Common myeloid progenitor, CD34-positive (primary cell): ENCODE results near the gene RNASEH1.

Experiments used
- CTCF ChIA-PET: fragments of 350-600 bp; sonication (Branson Sonifier 250); formaldehyde crosslinking; loops from one replicate; lab custom pipeline; 2021; ENCODE audit warnings: antibody characterized with exemption; lab: Charles Lee
- POLR2A ChIA-PET: fragments of 350-600 bp; sonication (Branson Sonifier 250); formaldehyde crosslinking; loops from one replicate; lab custom pipeline; 2021; ENCODE audit warnings: antibody characterized with exemption; lab: Charles Lee
- DNase-seq, 3 donors: peaks; one replicate each; pipeline versions ENCODE4 v3.0.0 to v3.0.0-alpha.2; 2013
- H3K27ac ChIP-seq, 2 experiments: 1 replicate in 1 of 2; 2 replicates in 1 of 2; pipeline ENCODE4 v1.7.0; 2013; ENCODE audit warnings: inconsistent platforms in 2 of 2, low read length in 2 of 2, mild to moderate bottlenecking in 2 of 2, low read depth in 1 of 2, moderate library complexity in 1 of 2; ENCODE audit not compliant: severe bottlenecking in 2 of 2, insufficient read depth in 1 of 2, poor library complexity in 1 of 2
- H3K27me3 ChIP-seq, 5 experiments: replicated peaks in 2 of 5; 1 replicate in 3 of 5; 2 replicates in 2 of 5; pipeline versions ENCODE4 v1.6.1 to v1.7.0; 2013; ENCODE audit warnings: low read length in 4 of 5, mild to moderate bottlenecking in 2 of 5, moderate library complexity in 2 of 5, inconsistent platforms in 1 of 5; ENCODE audit not compliant: insufficient read depth in 5 of 5, control insufficient read depth in 4 of 5
- H3K36me3 ChIP-seq, 4 experiments: 1 replicate in 2 of 4; 2 replicates in 2 of 4; pipeline versions ENCODE4 v1.6.1 to v1.7.0; 2013; ENCODE audit warnings: low read length in 3 of 4, control low read depth in 1 of 4, mild to moderate bottlenecking in 1 of 4; ENCODE audit not compliant: control insufficient read depth in 4 of 4, insufficient read depth in 4 of 4
- H3K4me1 ChIP-seq, 4 experiments: 1 replicate in 3 of 4; 2 replicates in 1 of 4; pipeline versions ENCODE4 v1.6.1 to v1.7.1; 2013; ENCODE audit warnings: low read length in 3 of 4, mild to moderate bottlenecking in 3 of 4, control low read depth in 1 of 4, inconsistent platforms in 1 of 4, moderate library complexity in 1 of 4; ENCODE audit not compliant: control insufficient read depth in 4 of 4, insufficient read depth in 4 of 4; ENCODE audit errors: control extremely low read depth in 1 of 4
- H3K4me3 ChIP-seq, 7 experiments: 1 replicate in 4 of 7; 2 replicates in 3 of 7; pipeline versions ENCODE4 v1.5.1 to v1.7.0; 2013; ENCODE audit warnings: mild to moderate bottlenecking in 7 of 7, low read length in 6 of 7, moderate library complexity in 6 of 7, inconsistent platforms in 2 of 7, low read depth in 2 of 7, control low read depth in 1 of 7; ENCODE audit not compliant: insufficient read depth in 4 of 7, control insufficient read depth in 1 of 7; ENCODE audit errors: extremely low read depth in 1 of 7
- H3K9me3 ChIP-seq, 5 experiments: 1 replicate in 4 of 5; 2 replicates in 1 of 5; pipeline versions ENCODE4 v1.6.1 to v1.7.1; 2013; ENCODE audit warnings: low read length in 4 of 5, mild to moderate bottlenecking in 2 of 5, inconsistent platforms in 1 of 5, low read depth in 1 of 5, moderate library complexity in 1 of 5; ENCODE audit not compliant: control insufficient read depth in 4 of 5, insufficient read depth in 2 of 5; ENCODE audit errors: control extremely low read depth in 1 of 5
- WGBS: methylation state at CpG from one replicate; pipeline ENCODE4 v1.1.5; 2013; ENCODE audit not compliant: insufficient coverage; 5-methylcytosine and 5-hydroxymethylcytosine counted together

Gene RNASEH1

GRCh38 chr2:3529316-3530025 is 28.7 kb downstream of the RNASEH1 start:
- Histone ChIP-seq H3K4me3 (no peak overlapping the region), H3K4me1 (no peaks in the 10 kb centered on the region), H3K36me3 (peaks cover 0 to 4% (median 1%) of the 10 kb centered on the region in 4 experiments), H3K27ac (no peak overlapping the region), H3K27me3 (no peaks in the 10 kb centered on the region), H3K9me3 (peaks cover 0 to 2% (median 0%) of the 10 kb centered on the region in 5 experiments)
- WGBS = 97% methylated on average over 14 of the region's 24 CpGs
- ChIA-PET CTCF (no interaction called here), POLR2A (no interaction called here)
- DNase-seq = no peak

GRCh38 chr2:3527886-3528785 is 30.0 kb downstream of the RNASEH1 start:
- ChIA-PET POLR2A (no interaction called here), CTCF (no interaction called here)

GRCh38 chr2:3526871-3527270 is 31.3 kb downstream of the RNASEH1 start:
- DNase-seq = no peak
- H3K36me3 ChIP-seq = no peaks in the 10 kb centered on the region
- H3K4me3 ChIP-seq = no peak overlapping the region
- ChIA-PET POLR2A (no interaction called here), CTCF (interaction anchor here (0.9 kb wide), 1 partner anchor 17 kb away, joined by 3 read pairs; no protein-coding TSS in a partner anchor)
- H3K27me3 ChIP-seq = no peaks in the 10 kb centered on the region
- H3K4me1 ChIP-seq = peaks cover 0 to 9% (median 4%) of the 10 kb centered on the region in 4 experiments
- WGBS = 96% methylated on average over 11 of the region's 22 CpGs
- H3K27ac ChIP-seq = no peak overlapping the region
- no peaks in the 10 kb centered on the region for H3K9me3 ChIP-seq

More at GRCh38 chr2:3527886-3528785, 30.0 kb downstream of the RNASEH1 start:
- 95% methylated on average over 33 of the region's 40 CpGs for WGBS
- Histone ChIP-seq H3K9me3 (no peaks in the 10 kb centered on the region), H3K27me3 (no peaks in the 10 kb centered on the region), H3K36me3 (peaks cover 0 to 4% (median 0%) of the 10 kb centered on the region in 4 experiments), H3K27ac (no peak overlapping the region), H3K4me1 (peaks cover 0 to 9% (median 4%) of the 10 kb centered on the region in 4 experiments), H3K4me3 (no peak overlapping the region)
- peak in 2 of 3 donors; percentile 5 to 36 for DNase-seq

- ChIA-PET CTCF (interaction anchor here (0.9 to 1.2 kb wide), 3 partner anchors 12 to 57 kb away, joined by 3 to 4 read pairs (median 3); partner anchors contain the start of gene RPS7), POLR2A (no interaction called here)
Observed at GRCh38 chr2:3523551-3524041, 34.5 kb downstream of the RNASEH1 start.

GRCh38 chr2:3522961-3523421 is 35.1 kb downstream of the RNASEH1 start:
- Histone ChIP-seq H3K9me3 (no peaks in the 10 kb centered on the region), H3K27ac (peak overlapping the region in 1 of 2 experiments; percentile 18), H3K36me3 (no peaks in the 10 kb centered on the region), H3K4me1 (peaks cover 10 to 34% (median 21%) of the 10 kb centered on the region in 4 experiments), H3K4me3 (no peak overlapping the region), H3K27me3 (no peaks in the 10 kb centered on the region)
- 91% methylated on average over 12 of the region's 13 CpGs for WGBS
- CTCF ChIA-PET = interaction anchor here (1.0 kb wide), 1 partner anchor 58 kb away, joined by 3 read pairs; no protein-coding TSS in a partner anchor
- DNase-seq = no peak
- POLR2A ChIA-PET = no interaction called here

More at GRCh38 chr2:3523551-3524041, 34.5 kb downstream of the RNASEH1 start:
- no peaks in the 10 kb centered on the region for H3K9me3 ChIP-seq
- H3K4me3 ChIP-seq = no peak overlapping the region
- H3K27me3 ChIP-seq = no peaks in the 10 kb centered on the region
- DNase-seq = no peak
- H3K36me3 ChIP-seq = no peaks in the 10 kb centered on the region
- WGBS = 78% methylated on average over 4 of the region's 4 CpGs
- peaks cover 8 to 28% (median 18%) of the 10 kb centered on the region in 4 experiments for H3K4me1 ChIP-seq
- H3K27ac ChIP-seq = no peak overlapping the region

GRCh38 chr2:3520591-3520990 is 37.5 kb downstream of the RNASEH1 start:
- 98% methylated on average over 6 of the region's 6 CpGs for WGBS
- Histone ChIP-seq H3K4me3 (peak overlapping the region in 2 of 7 experiments; percentile 88), H3K9me3 (peaks cover 0 to 4% (median 0%) of the 10 kb centered on the region in 5 experiments), H3K27me3 (no peaks in the 10 kb centered on the region), H3K36me3 (peaks cover 0 to 3% (median 0%) of the 10 kb centered on the region in 4 experiments), H3K4me1 (peaks cover 14 to 34% (median 26%) of the 10 kb centered on the region in 4 experiments), H3K27ac (no peak overlapping the region)
- CTCF ChIA-PET = interaction anchor here (1.2 to 1.8 kb wide), 2 partner anchors 33 to 34 kb away, joined by 3 read pairs; no protein-coding TSS in a partner anchor
- DNase-seq = no peak
- POLR2A ChIA-PET = no interaction called here
